GM12874 (cell line): ENCODE results near the gene ADGRV1.

Experiments
- TF ChIP-seq, protein P1 (sequence below): IDR thresholded peaks from 2 replicates; pipeline ENCODE4 v1.5.1; 2011; ENCODE audit warnings: low read depth, mild to moderate bottlenecking, control low read depth, low read length, moderate library complexity; ENCODE audit not compliant: insufficient read depth

ADGRV1 gene

DNA sequence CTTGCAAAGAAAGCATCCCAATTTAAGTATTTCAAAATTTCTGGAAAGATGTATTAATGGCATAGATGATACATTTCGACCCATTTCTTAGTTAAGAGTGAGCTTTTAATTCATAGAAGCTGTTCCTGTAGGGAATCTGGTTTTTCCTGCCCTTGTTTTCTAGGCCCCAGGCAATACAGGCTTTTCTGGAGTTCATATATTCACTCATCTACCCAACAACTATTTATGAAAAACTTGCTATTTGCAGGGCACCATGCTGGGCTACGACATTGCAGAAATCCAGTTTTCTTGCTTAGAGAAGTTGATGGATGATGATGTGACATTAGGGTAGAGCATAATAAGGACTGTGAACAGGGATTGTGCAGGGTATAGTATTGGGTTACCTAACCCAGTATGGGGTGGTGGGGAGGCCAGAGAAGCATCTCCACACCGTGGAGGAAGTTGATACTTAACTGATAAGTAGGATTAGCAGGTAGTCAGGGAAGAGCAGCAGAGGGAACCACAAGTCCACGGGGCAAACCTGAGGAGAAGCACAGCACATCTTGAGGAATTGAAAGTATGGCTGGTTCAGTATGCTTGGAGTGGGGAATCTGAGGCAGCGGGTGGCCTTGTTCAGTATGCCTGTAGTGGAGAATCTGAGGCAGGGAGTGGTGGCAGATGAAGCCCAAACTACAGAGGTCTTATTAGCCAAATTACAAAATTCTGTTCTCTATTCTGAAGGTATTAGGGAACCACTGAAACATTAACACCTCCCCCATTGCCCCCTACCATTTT is 577.1 kb downstream of the ADGRV1 start:
- TF ChIP-seq, protein P1, sequence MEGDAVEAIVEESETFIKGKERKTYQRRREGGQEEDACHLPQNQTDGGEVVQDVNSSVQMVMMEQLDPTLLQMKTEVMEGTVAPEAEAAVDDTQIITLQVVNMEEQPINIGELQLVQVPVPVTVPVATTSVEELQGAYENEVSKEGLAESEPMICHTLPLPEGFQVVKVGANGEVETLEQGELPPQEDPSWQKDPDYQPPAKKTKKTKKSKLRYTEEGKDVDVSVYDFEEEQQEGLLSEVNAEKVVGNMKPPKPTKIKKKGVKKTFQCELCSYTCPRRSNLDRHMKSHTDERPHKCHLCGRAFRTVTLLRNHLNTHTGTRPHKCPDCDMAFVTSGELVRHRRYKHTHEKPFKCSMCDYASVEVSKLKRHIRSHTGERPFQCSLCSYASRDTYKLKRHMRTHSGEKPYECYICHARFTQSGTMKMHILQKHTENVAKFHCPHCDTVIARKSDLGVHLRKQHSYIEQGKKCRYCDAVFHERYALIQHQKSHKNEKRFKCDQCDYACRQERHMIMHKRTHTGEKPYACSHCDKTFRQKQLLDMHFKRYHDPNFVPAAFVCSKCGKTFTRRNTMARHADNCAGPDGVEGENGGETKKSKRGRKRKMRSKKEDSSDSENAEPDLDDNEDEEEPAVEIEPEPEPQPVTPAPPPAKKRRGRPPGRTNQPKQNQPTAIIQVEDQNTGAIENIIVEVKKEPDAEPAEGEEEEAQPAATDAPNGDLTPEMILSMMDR: no peak

DNA sequence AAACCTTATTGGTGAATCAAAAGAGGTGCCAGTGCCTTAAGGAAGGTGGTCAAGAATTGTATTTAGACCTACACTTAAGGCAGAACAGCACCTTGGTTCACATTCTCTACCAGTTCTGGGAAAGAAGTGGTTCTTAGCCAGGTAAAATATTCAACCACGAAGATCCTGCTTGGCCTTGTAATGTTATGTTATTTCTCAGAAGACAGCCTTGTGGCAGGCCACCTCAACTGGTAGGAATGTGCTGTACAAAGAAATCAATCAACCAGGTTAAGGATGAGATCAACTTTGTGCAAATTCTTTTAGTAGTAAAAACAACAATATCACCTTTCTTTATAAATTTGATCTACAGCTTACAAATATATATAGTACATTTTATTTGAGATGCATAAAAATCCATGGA is 577.7 kb downstream of the ADGRV1 start:
- TF ChIP-seq, protein P1: no peak

DNA sequence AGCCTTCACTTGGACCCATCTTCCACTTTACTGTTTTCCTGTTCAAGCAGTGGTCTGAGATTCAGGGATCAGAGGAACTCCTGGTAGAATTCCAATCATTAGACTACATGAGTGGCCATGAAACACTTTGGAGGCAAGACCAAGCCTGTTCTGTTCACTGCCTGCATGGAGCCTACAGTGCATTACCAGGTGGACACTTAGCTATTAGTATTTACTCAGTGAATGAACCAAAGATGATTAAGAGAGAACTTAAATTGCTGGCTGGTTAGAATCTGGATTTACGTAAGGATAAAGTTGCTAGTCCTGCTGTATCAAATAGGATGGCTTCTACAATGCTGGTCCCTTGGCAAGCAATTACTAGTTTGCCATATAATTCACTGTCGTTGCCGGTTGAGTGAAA is 579.0 kb downstream of the ADGRV1 start:
- TF ChIP-seq, protein P1: no peak

DNA sequence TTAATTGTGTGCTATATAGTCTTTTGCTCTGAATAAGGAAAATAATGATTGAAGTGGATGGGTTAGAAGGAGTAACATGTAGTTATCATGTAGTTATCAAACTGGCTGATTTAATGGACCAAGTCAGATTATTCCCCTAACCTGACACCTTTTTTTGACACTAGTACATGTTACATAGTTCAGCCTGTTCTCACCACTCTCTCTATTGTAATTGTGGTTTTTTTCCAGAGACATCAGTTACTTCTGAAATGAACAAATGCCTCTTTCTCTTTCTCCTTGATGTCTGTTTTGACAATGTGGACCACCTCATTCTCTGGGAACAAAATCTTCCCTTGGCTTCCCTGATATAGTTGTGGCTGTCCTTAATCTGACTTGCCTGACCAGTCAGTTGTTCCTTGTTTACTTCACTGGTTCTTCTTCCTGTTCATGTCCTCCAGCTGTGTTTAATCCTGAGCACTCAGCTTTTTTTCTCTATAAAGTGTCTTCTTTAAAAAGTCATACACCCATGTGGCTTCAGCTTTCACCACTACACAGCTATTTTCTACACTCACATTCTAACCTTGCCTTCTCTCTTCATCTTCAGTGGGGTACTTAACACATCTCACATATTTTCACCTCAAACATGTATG is 581.1 kb downstream of the ADGRV1 start:
- TF ChIP-seq, protein P1: no peak

DNA sequence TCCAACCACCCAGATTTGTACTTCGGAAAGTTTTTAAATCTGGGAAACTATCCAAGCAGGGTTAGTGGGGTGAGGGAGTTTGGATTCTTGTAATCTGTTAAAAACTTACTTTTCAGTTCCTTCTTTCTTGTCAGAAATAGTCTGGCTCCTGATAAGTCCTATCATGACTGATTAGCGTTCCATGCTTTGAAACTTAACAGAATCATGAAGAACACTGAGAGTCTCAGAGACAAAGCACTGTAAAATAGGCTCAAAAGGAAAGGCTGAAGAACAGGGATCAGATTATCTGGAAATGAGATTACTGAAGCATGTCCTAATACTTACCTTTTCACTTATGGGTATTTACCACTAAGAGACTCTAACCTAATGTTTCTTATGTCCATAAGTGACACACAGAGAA is 582.1 kb downstream of the ADGRV1 start:
- TF ChIP-seq, protein P1: no peak

DNA sequence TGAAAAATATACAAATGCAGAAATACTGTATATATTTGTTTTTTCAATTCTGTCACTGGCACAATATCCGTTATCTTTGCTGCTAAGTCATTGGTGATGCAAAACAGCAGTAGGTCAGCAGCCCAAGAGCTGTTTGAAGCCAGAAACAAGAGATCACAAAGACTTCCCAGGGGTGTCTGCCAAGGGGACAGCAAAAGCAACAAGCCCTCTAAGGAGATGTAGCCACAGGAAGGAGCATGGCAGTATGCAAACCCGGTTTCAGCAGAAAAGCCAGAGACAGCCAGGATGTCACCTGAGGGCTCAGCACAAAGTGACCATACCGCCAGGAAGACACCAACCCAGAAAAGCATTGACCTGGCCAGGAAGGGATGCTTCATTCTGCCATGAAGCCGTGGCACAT is 583.0 kb downstream of the ADGRV1 start:
- TF ChIP-seq, protein P1: no peak

DNA sequence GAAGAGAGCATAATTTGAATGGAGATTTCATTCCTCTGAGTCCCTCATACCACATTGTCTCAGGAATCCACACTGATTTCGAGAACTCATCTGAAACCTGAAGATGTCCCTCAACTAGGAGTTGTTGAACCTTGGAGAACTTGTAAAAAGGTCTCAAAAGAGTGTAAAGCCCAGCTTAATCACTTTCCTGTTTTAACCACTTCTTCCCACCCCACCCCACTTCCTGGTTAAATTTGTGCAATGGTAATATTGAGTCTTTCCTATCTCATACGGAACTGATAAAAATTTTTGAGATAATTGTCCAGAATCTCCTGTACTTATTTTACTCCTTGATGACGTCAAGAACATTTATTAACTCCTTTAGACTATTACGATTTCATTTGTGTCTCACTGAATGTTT is 583.8 kb downstream of the ADGRV1 start:
- TF ChIP-seq, protein P1: no peak
